GM18867 (cell line): ENCODE data around the gene PRRG4.
"Not testable (repeated sequence)": the region's sequence is repeated elsewhere in the genome, so short reads cannot be mapped to it uniquely, and the experiment has no call there.

ENCODE experiments used
- ATAC-seq: cut with Tn5 transposase; IDR thresholded peaks from one replicate; pipeline ENCODE4 v1.9.1; 2021; ENCODE audit warnings: mild to moderate bottlenecking, moderate library complexity; ENCODE audit not compliant: unreplicated experiment

The PRRG4 gene

DNA sequence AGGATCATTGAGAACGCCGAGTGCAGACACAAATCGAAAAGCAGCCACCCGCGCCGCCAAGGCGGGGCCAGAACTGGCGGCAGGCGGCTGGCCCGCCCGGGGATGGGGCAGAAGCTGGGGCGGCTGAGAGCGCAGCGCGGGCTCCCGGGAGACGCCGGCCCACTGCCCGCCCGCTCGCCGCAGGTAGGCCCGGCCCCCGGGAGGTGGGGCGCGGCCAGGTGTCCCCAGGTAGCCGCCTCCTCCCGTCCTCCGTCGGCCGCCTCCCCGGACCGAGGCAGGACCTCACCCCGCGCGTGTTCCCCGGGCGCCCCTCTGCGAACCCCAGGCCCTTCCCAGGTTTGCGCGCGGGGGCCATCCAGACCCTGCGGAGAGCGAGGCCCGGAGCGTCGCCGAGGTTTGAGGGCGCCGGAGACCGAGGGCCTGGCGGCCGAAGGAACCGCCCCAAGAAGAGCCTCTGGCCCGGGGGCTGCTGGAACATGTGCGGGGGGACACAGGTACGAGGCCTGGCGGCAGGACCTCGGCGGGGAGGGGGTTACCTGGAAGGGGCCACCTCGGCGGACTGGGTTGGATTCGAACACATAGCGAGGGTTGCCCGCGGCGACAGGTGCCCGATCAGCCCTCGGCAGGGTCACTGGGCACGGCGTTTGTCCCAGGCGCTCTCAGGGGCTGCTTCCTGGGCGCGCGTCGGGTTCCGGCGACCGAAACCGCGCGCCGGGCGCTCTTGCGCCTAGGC, at the start of gene PRRG4:
PRRG4 (plus strand) TSS at position 248 of the 733 bp plus-strand sequence. CDS start 603 bp downstream, outside the sequence.
- peak; percentile 91 for ATAC-seq

DNA sequence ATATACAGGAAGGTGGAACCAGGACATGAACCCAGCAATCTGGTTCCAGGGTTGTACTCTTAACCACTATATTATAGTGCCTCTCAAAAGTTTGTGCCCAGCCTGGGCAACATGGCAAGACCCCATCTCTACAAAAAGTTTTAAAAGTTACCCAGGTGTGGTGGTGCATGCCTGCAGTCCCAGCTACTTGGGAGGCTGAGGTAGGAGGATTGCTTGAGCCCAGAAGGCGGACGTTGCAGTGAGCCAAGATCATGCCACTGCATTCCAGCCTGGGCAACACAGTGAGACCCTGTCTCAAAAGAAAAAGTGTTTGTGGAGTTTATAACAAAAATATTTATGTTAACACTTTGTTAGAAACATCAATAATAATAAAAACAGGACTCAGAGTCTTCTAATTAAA, 48.9 kb upstream of the PRRG4 start:
- ATAC-seq = not testable (repeated sequence)

DNA sequence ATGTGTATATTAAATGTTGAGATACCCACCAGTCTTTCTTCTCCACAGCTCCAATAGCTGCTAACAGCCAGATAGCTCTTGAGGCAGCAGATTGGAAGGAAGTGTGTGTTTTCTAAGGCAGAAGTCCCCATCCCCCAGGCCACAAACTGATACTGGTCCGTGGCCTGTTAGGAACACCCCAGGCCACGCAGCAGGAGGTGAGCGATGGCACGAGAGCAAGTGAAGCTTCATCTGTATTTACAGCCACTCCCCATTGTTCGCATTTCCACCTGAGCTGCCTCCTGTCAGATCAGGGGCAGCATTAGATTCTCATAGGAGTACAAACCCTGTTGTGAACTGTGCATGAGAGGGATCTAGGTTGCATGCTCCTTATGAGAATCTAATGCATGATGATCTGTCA, 48.0 kb upstream of the PRRG4 start:
- ATAC-seq = no peak

DNA sequence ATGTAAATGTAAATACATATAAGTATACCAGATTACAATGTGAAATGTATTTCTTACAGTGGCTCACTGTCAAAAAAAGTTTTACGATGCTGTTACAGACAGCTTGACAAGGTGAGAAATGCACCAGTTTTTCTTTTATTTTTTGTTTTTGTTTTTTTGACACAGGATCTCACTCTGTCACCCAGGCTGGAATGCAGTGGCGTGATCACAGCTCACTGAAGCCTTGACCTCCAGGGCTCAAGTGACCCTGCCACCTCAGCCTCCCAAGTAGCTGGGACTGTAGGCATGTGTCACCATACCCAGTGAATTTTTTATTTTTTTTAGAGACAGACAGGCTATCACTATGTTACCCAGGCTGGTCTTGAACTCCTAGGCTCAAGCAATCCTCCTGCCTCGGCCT, 44.5 kb upstream of the PRRG4 start:
- no peak for ATAC-seq

DNA sequence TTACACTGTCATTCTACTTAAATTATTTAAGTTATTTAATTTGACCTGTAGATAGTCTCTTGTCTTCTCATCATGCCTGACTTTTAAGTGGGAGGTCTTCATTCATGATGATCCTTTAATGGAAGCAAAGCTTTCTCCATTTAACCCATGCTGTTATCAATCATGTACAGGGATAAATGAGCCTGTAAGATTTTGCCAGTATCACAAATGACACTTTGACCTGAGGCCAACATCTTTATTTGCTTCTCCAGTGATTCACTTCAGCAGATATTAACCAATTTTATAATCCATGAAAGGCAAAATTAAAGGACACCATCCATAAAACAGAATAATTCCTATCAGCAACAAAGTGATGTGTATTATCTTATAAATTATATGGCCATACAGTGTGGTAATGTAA, 42.9 kb upstream of the PRRG4 start:
- ATAC-seq = no peak

DNA sequence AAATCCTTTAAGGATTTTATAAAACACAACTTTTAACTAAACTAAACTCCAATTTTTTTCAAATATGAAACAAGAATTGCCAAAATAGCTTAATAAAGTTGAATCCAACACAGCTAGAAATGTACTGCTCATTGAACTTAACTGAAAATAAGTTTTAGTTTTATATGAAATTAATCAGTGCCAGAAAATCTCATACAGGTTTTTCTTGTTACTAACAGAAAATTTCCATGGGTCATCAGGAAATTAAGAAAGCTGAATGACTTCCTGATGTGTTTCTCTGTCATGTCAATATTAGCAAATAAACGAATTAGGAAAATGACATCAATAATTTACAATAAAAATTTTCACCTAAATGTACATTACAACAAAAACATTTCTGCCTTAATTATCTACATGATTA, 38.8 kb upstream of the PRRG4 start:
- ATAC-seq = no peak

DNA sequence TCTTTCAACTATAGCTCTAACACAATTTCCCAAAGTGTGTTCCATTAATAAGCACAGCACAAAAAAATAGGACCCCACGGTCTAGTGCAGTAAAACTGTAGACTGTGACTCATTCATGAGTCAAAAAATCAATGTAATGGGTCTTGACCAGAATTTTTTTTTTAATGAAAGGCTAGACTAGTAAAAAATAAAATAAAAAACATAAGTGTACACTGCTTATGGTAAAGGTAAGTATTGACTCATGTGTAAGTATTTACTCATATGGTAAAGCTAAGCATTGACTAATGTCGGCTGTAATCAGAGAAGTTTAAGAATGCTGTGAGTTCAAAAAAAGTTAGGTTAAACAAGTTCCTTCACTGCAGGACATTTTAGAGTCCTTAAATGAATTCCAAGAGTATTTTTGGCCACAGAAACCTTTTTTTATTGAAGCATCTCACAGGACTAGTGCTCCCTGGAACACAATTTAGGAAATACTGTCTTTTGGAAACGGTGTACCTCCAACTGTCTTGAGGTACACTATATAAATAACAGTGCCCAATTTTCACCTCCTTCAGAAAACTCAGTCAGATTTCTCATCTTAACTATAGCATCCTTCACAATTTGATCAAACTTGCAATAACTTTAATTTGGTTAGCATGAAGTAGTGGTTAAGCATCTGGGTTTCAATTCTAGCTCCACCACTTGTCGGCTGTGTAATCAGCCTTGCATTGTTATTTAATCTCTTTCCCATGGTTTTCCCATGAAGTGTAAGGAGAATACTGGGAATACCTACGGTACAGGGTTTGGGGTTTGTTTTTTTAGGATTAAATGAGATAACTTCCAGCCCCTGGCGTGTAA, 37.4 kb upstream of the PRRG4 start:
- peak; percentile 16 for ATAC-seq

DNA sequence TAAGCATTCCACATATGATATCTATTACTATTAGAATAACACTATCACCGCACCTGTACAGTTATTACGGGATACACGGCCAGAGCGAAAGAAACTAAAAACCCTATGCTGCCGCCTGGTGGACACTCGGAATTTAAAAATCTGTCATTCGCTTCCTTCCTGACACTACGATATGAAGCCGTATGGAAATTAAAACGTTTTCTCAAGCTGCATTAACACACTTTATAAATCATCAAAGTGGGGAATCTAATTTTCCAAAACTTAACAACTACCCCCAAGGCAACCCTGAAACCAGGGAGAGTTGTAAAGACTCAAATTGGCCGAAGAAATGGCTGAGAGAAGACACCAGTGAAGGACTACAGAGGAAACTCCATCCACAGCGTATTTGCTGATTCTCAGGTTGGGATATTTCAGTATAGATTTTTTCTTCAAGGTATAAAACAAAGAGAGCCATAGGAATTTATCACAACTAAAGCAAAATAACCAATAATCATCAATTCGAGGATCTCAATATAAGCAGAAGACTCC, 36.7 kb upstream of the PRRG4 start:
- ATAC-seq = peak; percentile 87

DNA sequence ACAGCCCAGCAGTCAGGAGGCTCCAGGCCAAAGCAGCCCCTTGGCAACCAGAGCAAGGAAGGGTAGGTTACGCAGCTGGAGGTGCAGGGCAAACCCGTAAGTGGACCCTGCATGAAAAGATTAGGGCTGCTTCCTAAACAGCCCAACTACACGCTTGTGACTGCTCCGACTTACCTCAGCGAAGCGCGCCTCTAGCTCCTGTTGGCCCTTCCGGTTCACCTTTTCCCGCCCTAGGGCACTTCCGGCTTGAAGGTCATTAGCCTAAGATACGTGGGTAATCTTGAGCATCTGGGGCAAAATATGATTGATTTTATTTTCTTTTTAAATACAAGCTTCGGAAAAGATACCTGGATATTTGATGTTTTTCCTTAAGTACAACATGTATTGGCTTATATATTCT, 35.3 kb upstream of the PRRG4 start, which contains the start of gene CCDC73:
CCDC73 (minus strand) TSS at position 224 of the 400 bp plus-strand sequence. CDS start 34,419 bp downstream, outside the sequence.
- no peak for ATAC-seq

DNA sequence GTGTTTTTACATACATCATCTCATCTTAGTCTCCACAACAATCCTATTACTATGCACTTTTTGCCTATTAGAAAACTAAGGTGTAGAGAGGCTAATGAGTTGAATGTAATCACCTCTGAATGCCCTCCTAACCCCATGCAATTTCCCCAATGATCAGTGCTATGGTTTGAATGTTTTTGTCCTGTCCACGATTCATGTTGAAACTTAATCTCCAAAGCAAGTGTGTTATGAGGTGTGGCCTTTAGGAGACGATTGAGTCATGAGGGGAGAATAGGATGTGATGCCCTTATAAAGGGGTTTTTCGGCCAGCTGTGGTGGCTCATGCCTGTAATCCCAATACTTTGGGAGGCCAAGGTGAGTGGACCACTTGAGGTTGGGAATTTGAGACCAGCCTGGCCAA, 33.3 kb upstream of the PRRG4 start:
- ATAC-seq = no peak

DNA sequence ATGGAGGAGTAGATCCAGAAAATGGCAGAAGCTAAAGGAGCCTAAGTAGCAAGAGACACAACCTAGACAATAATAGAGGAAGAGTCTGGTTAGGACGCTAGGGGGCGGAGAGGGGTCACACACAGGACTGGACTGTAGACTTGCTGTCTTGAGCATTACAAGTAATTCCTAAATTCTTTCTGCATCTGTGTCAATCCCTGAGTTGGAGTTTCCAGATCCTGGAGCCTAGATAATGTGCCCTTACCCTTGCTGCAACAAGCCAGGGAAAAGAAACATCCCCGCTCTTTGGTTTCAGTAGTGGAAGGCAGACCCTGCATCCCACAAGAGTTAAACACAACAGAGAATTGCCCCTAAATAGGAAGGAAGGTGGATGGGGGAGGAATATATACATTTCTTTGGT, 20.4 kb upstream of the PRRG4 start:
- ATAC-seq = peak; percentile 99

DNA sequence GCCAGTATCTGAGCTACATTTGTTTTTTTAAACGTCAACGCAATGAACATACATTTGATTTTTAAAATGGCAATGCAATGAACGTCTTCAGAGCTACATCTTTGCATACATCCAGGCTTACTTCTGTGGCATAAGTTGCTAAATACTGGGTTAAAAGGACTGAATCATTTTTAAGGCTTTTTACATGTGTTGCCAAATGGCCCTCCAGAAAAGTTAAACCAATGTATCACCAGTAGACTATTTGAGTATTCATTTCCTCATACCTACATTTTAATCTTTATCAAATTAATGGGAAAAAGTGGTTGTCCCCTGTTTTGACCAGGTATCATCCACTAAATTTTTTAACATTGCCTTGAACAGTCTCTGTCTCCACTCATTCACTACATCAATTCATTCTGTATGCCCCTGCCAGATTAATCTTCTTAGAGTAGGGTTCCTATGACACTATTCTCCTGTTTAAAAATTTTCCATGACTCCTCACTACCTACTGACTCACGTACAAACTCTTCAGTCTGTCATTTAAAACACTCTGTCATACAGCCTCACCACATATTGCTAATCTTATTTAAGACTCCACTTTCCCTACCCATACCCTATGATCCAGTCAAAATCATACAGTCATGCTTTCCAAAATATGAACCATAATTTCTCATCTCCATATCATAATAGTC, 12.4 kb upstream of the PRRG4 start:
- no peak for ATAC-seq

DNA sequence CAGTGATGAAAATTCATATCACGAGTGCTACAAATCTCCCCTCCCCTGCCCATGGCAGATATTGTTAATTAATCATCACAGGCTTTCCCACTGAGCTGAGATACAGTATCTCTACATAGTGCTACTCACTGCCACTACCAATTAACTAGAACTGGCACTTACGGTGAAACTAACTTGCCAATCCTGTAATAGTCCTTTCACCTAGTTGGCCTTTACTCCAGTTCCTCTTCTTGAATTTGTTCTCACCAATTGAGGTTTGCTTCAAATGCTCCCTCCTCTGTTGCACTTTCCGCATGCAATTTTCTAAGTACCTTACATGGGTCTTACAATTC, 11.9 kb upstream of the PRRG4 start:
- no peak for ATAC-seq

DNA sequence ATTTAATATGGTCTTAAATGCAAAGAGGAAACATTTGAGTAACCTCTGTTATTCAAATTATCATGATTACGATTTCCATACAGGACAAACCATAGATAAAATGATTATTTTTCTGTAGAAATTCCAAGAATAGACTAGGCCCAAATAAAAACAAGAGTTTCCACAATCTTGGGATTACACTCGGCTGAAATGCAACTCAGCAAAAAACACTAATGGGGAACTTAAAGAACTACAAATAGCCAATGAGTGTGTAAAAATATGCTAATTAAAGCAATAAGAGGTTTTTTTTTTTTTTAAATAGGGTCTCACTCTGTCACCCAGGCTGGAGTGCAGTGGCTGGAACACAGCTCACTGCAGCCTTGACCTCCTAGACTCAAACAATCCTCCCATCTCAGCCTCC, 10.5 kb upstream of the PRRG4 start:
- ATAC-seq = no peak

DNA sequence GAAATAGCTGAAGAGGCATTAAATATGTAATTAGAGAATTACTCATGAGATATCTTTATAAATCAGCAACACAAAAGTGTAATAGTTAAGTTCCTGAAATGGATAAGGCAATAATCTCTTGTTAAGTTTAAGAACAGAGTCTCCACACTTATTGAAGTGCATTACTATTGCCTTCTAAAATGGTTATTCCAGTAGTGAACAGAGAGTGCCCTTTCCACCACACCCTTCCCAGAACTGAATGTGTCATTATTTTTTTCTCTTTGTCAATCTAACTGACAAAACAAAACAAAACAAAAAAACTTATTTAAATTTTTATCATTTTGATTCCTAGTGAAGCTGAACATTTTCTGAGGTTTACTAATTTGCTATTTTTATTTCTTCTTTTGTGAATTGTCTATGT, 9.2 kb upstream of the PRRG4 start:
- ATAC-seq = no peak

DNA sequence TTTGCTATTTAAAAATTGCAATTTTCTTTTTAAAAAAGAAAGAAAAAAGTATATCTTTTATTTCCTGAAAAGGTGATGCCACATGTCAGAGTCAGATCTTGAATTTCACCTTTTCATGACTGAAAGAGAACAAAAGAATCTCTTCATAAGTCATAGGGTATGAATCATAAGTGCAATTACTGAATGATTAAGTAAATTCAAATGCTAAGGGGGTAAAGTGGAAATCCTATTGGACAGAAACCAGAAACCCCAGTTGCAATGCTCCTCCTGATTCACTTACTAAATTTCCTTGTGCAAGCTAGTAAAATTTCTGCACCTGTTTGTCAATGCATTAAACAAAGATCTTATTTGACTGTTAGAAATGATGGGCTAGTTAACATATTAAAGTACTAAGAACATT, 8.2 kb upstream of the PRRG4 start:
- peak; percentile 20 for ATAC-seq

DNA sequence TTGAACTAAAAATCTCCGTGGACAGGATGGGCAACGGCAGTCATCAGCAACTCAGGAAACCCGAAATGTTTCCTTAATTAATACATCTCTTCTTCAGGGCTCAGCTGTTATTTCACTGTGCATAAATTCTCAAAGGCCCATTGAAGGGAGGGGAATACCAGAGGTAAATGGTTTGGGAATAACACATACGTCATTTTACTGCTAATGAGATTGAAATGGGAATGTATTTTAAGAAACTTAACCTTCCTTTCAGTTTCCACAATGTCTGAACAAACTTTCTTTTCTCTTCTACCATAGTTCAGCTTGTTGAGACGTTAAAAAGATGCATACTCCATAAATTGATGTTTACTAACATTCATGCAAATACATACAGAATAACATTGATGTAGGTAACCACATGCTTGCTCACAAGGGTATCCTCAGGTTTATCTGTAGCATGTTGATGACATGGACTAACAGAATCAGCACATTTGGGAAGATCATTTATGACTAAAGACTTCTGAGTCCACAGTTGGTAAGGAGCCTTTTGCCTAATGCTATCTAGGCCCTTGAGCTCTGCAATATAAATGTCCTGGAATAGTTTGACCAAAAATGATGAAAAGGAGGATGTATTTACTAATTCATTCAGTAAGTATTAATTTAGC, 7.7 kb upstream of the PRRG4 start:
- ATAC-seq = peak; percentile 58

DNA sequence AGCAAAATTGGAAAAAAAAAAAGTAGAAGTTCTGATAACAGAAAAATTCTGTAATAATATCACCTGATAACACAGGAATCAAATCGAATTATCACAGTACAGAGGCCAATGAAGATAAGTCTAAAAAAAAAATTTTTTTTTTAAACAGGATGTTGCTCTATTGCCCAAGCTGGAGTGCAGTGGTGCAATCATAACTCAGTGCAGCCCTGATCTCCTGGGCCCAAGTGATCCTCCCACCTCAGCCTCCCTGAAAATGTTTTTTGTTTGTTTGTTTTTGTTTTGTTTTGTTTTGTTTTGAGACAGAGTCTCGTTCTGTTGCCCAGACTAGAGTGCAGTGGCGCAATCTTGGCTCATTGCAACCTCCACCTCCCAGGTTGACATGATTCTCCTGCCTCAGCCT, 6.1 kb upstream of the PRRG4 start:
- ATAC-seq = not testable (repeated sequence)

DNA sequence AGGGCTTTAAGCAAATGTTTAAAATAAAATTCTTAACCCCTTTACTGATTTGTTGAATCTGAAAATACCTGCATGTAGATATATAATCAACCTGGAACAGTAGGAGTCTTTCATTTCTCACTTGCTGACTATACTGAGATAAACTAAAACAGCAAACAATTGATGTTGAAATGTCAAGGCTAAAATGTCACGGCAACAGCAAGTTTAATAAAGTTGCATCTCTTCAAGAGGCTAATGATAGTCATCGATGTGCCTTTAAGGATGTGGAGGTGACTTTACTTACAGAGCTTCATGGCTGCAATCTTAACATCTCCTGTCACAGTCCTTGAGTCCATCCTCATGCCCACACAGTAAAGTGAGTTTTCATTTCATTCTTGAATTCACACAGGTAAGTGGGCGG, 3.6 kb upstream of the PRRG4 start:
- ATAC-seq = no peak

DNA sequence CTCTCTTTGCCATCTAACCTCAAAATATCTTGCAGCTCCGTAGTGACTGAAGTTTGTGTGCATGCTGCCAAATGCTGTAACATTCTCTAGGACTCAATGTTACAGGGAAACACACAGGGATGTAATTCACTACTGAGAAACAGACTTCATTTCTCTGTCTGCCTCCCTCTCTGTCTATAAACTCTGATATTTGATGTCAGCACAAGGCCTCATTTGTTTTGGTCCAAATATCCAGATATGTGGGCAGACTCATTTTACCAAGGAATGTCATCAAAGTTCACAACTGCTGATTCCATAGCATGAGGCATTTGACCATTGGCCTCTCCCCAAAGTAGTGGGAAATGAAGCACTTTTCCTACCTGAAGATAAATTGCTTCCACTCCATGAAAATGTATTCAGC, 2.5 kb upstream of the PRRG4 start:
- no peak for ATAC-seq

DNA sequence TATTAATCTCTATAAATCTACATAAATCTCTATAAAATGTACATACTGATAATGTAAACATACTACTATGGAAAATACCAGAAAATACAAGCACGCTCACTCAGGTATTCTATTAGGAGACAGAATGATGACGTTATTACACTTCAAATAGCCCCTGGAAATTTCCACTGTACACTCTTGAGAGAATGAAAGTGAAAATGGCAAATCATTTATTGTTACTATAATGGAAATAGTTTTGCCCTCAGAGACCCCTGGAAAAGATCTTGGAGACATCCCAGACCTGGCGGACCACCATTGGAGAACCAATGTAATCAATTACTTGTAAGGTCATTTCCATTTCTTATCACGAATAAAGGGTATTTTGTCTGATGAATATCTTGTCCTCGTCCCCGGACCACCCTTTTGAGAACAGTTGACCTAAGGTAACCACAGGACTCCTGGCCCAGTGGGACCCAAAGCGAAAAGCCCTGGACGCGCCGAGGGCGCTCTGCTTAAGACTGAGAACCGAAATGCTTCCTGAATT, 509 bp upstream of the PRRG4 start:
- ATAC-seq = peak; percentile 46
